Mammary epithelial cell (primary cell): ENCODE data around the gene RTN4R.

Experiments used
- EZH2 ChIP-seq: IDR thresholded peaks from 2 replicates; pipeline ENCODE4 v1.6.1; 2012; ENCODE audit warnings: low read length, inconsistent platforms, borderline replicate concordance
- TF ChIP-seq, protein P1 (sequence below), 2 donors: IDR thresholded peaks in 1 of 2; conservative IDR thresholded peaks in 1 of 2; 2 replicates each; pipeline ENCODE4 v1.5.1; 2011 to 2012; ENCODE audit warnings: inconsistent platforms in 2 of 2, low read length in 2 of 2, mild to moderate bottlenecking in 2 of 2, control low read depth in 1 of 2, low read depth in 1 of 2; ENCODE audit not compliant: insufficient read depth in 1 of 2; ENCODE audit errors: extremely low read depth in 1 of 2

DNA sequence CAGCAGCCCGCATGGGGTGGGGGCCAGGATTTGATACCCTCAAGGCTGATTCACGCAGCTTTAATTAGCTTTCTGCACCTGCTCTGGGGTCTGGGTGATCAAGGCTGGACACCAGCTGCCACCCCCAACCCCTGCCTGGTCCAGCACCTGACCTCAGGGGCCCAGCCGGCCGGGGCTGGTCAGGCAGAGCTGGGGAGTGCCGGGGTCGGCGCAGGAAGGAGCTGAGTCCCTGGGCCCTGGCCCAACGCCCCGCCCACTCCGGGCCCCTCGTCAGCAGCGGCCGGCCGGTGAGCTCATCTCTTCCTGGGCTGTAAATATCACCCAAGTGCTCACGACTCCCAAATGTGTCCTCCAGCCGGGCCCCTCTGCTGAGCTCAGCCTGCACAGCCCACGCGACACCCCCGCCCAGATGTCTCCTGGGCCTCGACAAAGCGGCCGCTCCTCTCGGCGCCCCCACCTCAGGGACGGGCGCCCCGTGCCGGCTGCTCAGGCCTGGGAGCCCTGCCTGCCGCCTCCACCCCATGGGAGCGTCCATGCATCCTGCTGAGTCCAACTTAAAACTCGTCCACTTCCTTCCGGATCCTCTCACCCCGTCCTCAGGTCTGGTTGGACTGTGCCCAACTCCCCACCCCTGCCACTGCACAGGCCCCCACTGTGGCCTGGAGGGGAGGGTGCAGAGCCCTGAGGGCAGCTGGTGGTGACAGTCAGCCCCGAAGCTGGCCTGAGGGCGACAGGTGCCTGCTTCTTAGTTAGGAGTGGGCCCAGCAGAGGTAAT lies 29.0 kb downstream of the RTN4R start:
- TF ChIP-seq, protein P1, sequence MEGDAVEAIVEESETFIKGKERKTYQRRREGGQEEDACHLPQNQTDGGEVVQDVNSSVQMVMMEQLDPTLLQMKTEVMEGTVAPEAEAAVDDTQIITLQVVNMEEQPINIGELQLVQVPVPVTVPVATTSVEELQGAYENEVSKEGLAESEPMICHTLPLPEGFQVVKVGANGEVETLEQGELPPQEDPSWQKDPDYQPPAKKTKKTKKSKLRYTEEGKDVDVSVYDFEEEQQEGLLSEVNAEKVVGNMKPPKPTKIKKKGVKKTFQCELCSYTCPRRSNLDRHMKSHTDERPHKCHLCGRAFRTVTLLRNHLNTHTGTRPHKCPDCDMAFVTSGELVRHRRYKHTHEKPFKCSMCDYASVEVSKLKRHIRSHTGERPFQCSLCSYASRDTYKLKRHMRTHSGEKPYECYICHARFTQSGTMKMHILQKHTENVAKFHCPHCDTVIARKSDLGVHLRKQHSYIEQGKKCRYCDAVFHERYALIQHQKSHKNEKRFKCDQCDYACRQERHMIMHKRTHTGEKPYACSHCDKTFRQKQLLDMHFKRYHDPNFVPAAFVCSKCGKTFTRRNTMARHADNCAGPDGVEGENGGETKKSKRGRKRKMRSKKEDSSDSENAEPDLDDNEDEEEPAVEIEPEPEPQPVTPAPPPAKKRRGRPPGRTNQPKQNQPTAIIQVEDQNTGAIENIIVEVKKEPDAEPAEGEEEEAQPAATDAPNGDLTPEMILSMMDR (conservative IDR thresholded peaks at IDR 0.05 in 1 of 2, IDR thresholded peaks at IDR 0.05 in 1 of 2; ENCODE audit: extremely low read depth in 1 of 2, insufficient read depth in 1 of 2, low read depth in 1 of 2, low read length in 2 of 2) = no peak
- no peak for TF ChIP-seq EZH2
